GM18951 (cell line): Measurements from ENCODE around the gene C10orf90.

Source experiments
- POLR2A ChIP-seq: IDR thresholded peaks from 4 replicates; pipeline ENCODE4 v1.6.1; 2011; ENCODE audit warnings: mild to moderate bottlenecking; ENCODE audit not compliant: insufficient read length, insufficient read depth; ENCODE audit errors: extremely low read depth
- in situ Hi-C: fragments of 300-500 bp; cut with MboI; formaldehyde crosslinking; loops from one replicate; pipeline ENCODE4 v1.12.0; 2022; ENCODE audit warnings: low sequenced_read_pairs, mixed read lengths, inconsistent platforms; ENCODE audit not compliant: unreplicated experiment

Gene C10orf90

DNA sequence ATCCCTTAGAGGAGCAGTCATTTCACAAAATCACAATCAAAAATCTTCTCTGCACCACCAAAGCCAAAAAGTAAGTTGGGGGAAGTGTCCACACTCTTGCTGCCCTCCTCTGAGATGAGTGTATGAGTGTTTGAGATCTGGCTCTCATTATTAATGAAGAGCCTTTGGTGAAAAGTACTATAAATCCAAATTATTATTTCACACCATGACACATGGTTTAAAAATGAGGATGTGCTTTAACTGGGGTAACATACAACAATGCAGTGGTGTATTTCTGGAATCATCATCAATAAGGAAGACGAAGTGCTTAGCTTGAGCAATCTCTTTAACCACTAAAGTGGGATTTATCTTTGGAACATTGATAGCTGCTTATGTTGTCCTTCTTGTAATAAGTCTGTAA, 168.1 kb downstream of the C10orf90 start:
- no peak for TF ChIP-seq POLR2A
- in situ Hi-C loops, result loop anchor here (10.0 kb wide), 1 partner anchor 528 kb away; no protein-coding TSS in a partner anchor

DNA sequence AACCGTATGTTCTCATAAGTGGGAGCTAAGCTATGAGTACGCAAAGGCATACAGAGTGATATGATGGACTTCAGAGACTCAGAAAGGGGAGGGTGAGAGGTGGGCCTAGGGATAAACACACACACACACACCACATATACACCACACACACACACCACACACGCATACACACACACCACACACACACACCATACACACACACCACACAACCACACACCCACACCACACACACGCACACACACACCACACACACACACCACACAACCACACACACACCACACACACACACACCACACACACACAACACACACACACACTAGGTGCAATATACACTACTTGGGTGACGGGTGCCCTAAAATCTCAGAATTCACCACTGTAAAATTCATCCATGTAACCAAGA, 168.7 kb downstream of the C10orf90 start:
- TF ChIP-seq POLR2A, result no peak
- in situ Hi-C loops, result loop anchor here (10.0 kb wide), 1 partner anchor 527 kb away; no protein-coding TSS in a partner anchor

DNA sequence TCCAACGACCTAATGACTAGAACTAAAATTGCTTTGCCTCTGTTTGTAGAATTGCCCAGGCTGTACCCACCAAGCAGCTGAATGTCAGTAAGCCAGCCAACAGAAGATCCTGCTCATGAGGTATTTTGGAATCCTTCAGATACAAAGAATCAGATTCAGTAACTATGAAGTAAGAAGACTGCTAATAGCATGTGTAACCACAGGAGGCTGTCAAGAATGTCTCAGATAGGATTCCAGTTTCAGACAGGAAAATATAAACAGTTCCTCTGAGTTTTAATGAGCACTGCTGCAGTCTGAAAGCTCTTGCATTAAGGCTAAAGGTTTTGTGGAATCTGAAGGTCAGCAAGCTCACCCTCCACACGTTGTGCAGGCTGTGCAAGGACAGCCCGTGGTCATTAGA, 169.6 kb downstream of the C10orf90 start:
- TF ChIP-seq POLR2A, result no peak
- in situ Hi-C loops, result loop anchor here (10.0 kb wide), 1 partner anchor 526 kb away; no protein-coding TSS in a partner anchor

DNA sequence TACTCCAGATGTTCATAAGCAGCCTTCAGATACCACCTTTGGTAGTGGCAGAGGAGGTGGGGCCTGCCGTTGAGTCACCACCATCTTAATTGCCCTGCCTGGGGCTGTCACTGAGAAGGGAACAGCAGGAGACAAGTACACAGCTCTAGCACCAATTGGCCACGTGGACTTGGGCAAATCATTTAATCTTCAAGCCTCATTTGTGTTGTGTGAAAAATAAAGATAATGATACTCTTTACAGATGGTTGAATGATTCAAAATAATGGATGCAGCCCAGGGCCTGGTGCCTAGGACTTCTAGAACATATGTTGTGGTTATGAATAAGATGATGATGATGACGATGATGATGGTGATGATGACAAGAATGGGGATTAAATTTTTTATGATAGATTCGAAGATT, 170.3 kb downstream of the C10orf90 start:
- in situ Hi-C loops, result loop anchor here (10.0 kb wide), 1 partner anchor 525 kb away; no protein-coding TSS in a partner anchor
- TF ChIP-seq POLR2A, result no peak

DNA sequence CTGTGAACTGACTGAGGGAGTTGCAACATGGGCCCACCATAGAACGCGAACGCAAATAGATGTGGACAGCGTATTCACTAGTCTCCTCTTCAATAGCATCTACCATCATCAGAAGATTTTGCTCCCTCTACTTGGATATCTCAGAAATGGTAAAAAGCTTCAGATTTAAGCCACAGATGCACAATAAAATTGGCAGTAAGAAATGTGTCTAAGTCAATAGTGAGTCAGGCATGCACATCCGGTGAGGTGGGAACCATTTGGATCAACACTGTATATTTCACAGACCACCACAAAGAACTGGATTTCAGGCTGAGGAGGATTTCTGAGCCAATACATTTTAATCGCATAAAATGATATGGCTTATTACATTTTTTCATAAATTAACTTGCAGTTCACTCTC, 170.7 kb downstream of the C10orf90 start:
- in situ Hi-C loops, result loop anchor here (10.0 kb wide), 1 partner anchor 525 kb away; no protein-coding TSS in a partner anchor
- no peak for TF ChIP-seq POLR2A

DNA sequence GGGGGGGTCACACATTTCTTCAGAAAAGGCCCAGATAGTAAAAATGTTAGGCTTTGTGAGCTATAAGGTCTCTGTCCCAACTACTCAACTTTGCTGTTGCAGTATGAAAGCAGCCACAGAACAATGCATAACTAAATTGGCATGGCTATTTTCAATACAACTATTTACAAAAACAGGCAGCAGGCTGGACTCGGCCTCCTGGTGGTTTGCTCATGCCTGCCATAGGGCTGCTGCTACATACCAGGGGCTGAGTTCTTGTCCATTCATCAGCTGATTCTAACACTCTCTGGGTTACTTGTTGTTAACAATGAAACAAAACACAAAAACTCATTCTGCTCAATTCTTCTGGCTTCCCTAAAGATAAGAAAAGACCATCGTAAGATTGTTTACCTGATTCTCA, 172.8 kb downstream of the C10orf90 start:
- no peak for TF ChIP-seq POLR2A
- in situ Hi-C loops, result no loop called here

DNA sequence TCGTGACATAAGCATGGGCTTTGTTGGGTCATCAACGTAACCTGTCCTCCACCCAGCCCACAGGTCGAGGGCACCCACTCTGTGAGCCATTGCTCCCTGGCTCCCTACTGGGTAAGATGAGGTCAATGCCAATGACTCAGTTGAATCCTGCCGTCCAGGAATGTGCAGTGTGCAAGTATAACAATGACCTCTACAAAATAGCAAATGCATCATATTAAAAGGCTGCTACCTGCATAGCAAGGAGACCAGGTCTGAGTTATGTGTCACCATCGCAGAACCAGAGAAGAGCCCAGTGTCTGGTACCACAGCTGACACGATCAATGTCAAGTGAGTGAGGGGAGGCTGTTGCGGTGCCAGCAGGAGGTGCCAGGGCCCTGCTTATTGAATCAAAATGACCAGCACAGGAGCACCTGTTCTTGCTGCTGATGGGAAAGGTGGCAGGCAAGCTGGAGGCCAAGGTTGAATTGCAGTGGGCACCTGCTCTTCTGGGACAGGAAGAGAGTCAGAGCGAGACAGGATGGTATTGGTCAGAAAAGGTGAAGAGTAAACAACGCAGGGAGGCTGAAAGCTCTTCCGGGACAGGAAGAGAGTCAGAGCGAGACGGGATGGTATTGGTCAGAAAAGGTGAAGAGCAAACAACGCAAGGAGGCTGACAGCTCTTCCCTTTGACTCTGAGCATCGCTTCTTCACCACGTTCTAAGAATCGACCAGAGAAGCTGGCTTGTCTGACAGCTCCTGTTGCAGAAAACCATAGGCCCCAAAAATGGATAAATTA, 173.5 kb downstream of the C10orf90 start:
- TF ChIP-seq POLR2A, result no peak
- in situ Hi-C loops, result no loop called here

DNA sequence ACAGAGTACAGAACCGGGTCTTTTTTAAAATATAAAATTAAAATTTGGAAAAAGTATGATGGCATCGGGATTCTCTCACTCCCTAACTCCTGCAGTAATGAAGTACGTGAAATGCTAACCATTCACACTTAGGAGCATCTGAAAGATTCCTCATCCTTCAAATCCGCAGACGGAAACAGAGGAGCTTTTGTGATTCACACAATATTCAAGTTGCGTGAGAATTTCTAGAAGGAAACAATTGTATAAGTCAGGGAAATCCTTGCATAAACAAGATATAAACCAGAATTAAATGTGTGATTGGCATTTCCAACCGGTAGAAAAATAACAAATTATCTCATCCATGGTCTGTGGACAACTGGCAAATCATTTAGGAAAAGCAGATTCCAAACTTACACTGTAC, 179.0 kb downstream of the C10orf90 start:
- in situ Hi-C loops, result no loop called here
- no peak for TF ChIP-seq POLR2A

DNA sequence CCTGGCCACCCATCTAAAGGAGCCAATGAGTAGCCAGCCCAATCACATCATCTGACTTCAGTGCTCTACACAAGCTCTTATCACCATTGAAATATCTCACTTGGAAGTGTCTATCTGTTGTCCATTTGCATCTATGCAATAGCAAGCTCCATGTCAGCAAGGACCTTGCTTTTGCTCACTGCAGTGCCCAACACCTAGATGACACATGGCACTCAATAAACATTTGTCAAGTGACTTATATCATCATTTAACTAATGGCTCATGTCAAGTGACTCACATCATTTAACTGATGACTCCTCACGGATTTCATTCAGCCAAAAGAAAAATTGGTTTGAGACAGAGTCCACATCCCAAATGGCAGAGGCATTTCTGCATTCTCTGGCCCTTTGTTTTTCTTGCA, 189.3 kb downstream of the C10orf90 start:
- in situ Hi-C loops, result no loop called here
- no peak for TF ChIP-seq POLR2A

DNA sequence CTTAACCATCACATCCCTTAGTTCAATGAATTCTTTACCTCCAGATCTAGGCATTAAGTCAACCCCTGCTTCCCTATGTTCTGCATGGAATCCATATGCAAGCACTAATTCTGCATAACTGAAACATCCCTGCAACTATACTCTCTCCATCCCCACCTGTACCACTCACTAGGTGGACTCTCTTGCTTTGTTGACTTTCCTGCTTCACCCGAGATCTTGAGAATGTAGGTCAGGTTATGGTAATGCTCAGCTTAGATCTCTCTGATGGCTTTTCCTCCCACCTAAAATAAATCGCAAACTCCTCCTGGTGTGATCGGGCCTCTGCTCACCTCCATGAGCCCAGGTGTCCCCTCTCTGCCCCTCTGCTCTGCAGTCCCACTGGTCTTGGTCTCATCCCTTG, 189.8 kb downstream of the C10orf90 start:
- no peak for TF ChIP-seq POLR2A
- in situ Hi-C loops, result no loop called here

DNA sequence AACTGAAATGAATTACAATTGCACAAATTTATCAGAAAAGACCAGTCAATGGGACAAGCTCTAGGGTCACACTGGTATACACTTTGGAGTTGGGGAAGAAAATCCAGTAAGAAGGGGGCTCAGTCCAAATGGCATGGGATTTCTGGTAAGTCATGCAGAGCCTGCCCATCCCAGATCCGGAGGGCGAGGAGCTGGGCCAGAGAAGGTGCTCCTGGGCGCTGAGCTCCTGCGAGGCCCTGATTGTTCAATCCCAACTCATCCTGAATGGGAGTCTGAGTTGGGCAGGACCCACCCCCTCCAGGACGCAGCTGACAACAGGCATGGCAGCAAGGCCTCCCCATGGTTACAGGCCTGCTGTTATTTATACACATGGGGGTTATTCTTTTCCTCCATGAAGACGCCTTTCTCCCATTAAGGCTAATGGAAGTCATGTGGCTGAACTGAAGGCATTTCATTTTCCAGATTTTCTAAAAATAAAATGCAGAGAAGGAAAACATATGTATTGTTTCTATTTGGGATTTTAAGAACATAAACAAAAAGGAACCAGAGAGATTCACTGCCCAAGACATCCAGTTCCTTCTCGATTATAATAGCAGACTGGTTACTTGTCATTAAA, 191.1 kb downstream of the C10orf90 start:
- in situ Hi-C loops, result no loop called here
- no peak for TF ChIP-seq POLR2A

DNA sequence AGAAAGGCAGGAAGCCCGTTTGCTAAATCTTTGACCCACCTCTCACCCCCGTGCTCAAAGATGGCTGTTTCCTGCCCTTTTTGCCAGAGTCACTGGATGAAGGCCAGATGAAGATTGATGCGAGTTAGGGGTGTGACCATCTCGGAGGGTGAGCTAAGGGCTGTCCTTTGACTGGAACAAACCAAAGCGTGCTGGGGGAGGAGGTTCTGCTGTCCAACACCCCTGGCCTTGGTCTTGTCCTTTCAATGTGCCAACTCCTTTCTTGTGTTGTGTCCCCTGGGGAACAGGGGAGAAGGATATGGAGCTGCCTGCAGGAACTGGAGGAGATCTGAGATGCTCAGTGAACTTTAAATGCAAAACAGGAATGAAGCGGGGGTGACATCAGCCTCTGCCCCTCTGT, 191.9 kb downstream of the C10orf90 start:
- in situ Hi-C loops, result no loop called here
- TF ChIP-seq POLR2A, result no peak

DNA sequence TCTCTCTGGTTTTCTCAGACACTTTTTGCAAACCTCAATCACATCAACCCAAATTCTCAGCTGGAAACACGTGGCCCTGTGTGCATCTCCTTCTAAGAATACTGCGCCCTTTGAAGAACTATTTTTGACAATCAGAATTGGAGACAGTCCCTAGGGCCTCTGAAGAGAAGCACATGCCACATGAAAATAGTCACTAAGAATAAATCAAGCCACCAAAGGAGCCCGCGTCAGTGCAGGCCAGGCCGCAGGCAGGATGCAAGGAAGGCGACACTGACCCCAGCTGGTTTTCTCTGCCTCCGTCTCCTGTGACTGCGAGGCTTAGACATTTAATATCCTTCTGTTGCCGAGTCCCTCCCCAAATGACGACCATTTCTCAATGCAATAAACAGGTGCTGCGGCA, 194.2 kb downstream of the C10orf90 start:
- in situ Hi-C loops, result no loop called here
- TF ChIP-seq POLR2A, result no peak

DNA sequence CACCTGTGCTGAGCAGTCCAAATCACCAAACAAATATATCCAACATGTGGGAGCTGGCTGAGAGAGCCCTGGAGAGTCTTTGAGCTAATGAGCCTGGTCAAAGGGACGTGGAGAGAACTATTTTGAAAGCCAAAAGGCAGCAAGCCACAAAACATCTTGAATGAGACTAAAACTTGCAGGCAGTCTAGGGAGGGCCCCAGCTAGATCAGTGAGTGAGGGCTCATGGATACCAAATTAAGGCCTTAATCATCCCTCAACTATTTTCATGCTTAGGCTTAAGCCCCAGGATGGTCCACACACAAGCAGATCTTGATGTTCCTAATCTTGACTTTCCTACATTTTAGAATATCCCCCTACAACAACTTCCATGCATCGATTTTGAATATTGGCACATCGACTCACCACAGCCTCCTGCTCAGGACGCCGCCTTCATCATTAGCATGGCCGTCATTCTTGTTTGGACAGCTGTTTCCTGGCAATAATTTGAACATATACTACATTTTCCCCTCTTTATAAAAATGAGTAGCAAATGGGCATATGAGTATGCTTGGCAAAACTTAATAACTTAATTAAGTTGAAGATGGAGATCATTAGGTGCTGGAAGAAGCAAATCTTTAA, 195.3 kb downstream of the C10orf90 start:
- in situ Hi-C loops, result no loop called here
- no peak for TF ChIP-seq POLR2A

DNA sequence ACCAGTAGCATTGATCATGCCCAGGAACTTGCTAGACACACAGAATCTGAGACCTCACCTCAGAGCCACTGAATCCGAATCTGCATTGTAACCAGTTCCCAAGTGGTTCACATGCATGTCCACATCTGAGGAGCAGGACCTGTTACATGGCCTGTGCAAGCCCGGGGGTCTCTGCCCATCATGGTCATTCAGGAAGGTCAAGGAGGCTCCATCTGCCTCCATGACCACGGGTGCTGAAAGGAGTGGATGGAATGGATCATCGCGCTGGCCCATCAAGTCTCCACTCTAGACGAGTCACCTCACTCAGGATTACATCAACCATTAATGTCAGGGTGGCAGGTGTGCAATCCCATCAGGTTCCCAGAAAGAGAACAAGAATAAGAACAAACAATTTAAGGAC, 196.5 kb downstream of the C10orf90 start:
- in situ Hi-C loops, result no loop called here
- no peak for TF ChIP-seq POLR2A
